Renal pelvis (tissue), 12 donors: ENCODE measurements around the gene ATP2A2. TPM values are rescaled to one million over a fixed set of nuclear protein-coding genes. Genes with fewer than 3 reads are reported as not detected.

Experiments
- DNase-seq: peaks from one replicate; pipeline ENCODE4 v3.0.0-alpha.2; 2013
- long read RNA-seq, 16 experiments: transcript quantifications; one replicate each; lab custom pipeline, GENCODE V29; 2026
- polyA plus RNA-seq, 3 donors: library from polyadenylated mRNA; unstranded; fragments of 120-200 nt; gene quantifications; one replicate each; pipeline ENCODE4 v1.2.1, GENCODE V29; 2013; ENCODE audit not compliant: insufficient read length in 3 of 3

Gene ATP2A2
- polyA plus RNA-seq = 100 to 1,000 TPM; 161 to 167 (median 162) TPM
- long read RNA-seq, donor 1, full-length matches to known transcripts = 4 of 4 reads
- long read RNA-seq, donor 1, partial matches to known transcripts = 0 of 4 reads
- long read RNA-seq, donor 1, other reads (novel, unspliced or antisense) = 0 of 4 reads
- long read RNA-seq, donor 2, full-length matches to known transcripts = 7 of 16 reads
- long read RNA-seq, donor 2, partial matches to known transcripts = 9 of 16 reads
- long read RNA-seq, donor 2, other reads (novel, unspliced or antisense) = 0 of 16 reads
- long read RNA-seq, donor 3, full-length matches to known transcripts = 6 of 25 reads
- long read RNA-seq, donor 3, partial matches to known transcripts = 19 of 25 reads
- long read RNA-seq, donor 3, other reads (novel, unspliced or antisense) = 0 of 25 reads
- long read RNA-seq, donor 4, partial matches to known transcripts = 13 of 13 reads
- long read RNA-seq, donor 4, other reads (novel, unspliced or antisense) = 0 of 13 reads
- long read RNA-seq, donor 5, full-length matches to known transcripts = 1 of 1 reads
- long read RNA-seq, donor 5, partial matches to known transcripts = 0 of 1 reads
- long read RNA-seq, donor 5, other reads (novel, unspliced or antisense) = 0 of 1 reads
- long read RNA-seq, donor 6, full-length matches to known transcripts = 3 of 26 reads
- long read RNA-seq, donor 6, partial matches to known transcripts = 23 of 26 reads
- long read RNA-seq, donor 6, other reads (novel, unspliced or antisense) = 0 of 26 reads
- long read RNA-seq, donor 7, full-length matches to known transcripts = 9 of 14 reads
- long read RNA-seq, donor 7, partial matches to known transcripts = 5 of 14 reads
- long read RNA-seq, donor 7, other reads (novel, unspliced or antisense) = 0 of 14 reads
- long read RNA-seq, donor 8, full-length matches to known transcripts = 2 of 14 reads
- long read RNA-seq, donor 8, partial matches to known transcripts = 12 of 14 reads
- long read RNA-seq, donor 8, other reads (novel, unspliced or antisense) = 0 of 14 reads
- long read RNA-seq, donor 9, full-length matches to known transcripts = 3 of 21 reads
- long read RNA-seq, donor 9, partial matches to known transcripts = 18 of 21 reads
- long read RNA-seq, donor 9, other reads (novel, unspliced or antisense) = 0 of 21 reads
- long read RNA-seq, donor 10, full-length matches to known transcripts = 5 of 41 reads
- long read RNA-seq, donor 10, partial matches to known transcripts = 36 of 41 reads
- long read RNA-seq, donor 10, other reads (novel, unspliced or antisense) = 0 of 41 reads
- long read RNA-seq, donor 11, full-length matches to known transcripts = 7 of 7 reads
- long read RNA-seq, donor 11, partial matches to known transcripts = 0 of 7 reads
- long read RNA-seq, donor 11, other reads (novel, unspliced or antisense) = 0 of 7 reads
- long read RNA-seq, donor 12, full-length matches to known transcripts = 13 of 32 reads
- long read RNA-seq, donor 12, partial matches to known transcripts = 19 of 32 reads
- long read RNA-seq, donor 12, other reads (novel, unspliced or antisense) = 0 of 32 reads
- long read RNA-seq, donor 13, full-length matches to known transcripts = 3 of 12 reads
- long read RNA-seq, donor 13, partial matches to known transcripts = 9 of 12 reads
- long read RNA-seq, donor 13, other reads (novel, unspliced or antisense) = 0 of 12 reads
- long read RNA-seq, donor 14 = 0 reads
- long read RNA-seq, donor 15, full-length matches to known transcripts = 9 of 30 reads
- long read RNA-seq, donor 15, partial matches to known transcripts = 21 of 30 reads
- long read RNA-seq, donor 15, other reads (novel, unspliced or antisense) = 0 of 30 reads
- long read RNA-seq, donor 16, full-length matches to known transcripts = 6 of 13 reads
- long read RNA-seq, donor 16, partial matches to known transcripts = 7 of 13 reads
- long read RNA-seq, donor 16, other reads (novel, unspliced or antisense) = 0 of 13 reads

- DNase-seq = peak; percentile 91
Measured at GRCh38 chr12:110280779-110281548, at the start of gene ATP2A2. TSS of gene ATP2A2 (plus strand) at chr12:110281247. CDS start at chr12:110281790, 543 bp downstream.

DNA sequence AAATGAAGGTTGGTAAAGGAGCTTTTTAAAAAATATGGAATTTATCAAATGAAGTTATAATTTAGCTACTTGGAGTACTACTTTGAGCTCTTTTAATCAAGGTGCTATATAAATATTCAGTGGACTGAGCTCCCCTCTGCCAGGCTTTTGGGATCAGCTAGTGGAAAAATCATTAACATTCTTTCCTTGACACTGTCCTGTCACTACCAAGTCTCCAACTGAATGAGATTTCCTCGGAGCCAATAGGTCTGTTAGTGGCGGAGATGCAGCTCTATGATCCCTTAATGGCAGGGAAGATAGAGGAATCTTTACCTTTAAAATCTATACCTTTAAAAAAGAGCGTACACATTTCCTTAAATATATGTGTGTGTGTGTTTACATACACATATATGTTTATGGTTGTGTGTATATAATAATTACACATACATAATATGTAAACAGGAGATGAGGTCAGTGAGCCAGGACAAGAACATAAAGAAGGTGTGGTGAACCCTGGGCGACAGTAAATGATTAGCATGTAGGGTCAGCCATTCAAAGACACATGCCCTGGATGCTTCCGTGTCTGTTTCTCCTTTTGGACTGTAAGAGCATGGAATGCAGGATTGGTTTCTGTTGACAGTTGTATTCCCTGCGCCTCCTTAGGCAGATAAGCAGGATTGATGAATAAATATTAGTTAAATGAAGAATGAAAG lies 47.7 kb upstream of the ATP2A2 start:
- no peak for DNase-seq

DNA sequence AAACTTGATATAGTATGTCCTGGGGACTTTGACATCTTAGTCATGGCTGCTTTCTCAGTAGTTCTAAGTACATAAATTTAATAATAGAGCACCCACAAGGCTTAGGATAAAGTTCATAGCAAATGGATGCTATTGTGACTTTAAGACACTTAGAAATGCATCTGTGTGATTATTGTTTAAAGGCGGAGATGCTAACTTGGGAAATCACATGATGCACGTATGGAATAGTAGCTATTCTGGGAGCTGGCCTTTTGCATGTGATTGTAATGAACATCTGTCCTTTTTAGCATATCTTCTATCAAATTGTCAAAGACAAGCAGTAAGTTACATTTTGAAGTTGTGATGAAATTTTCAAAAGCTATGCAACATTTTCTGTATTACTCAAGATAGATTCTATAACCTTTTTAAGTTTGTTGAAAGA lies 46.7 kb upstream of the ATP2A2 start:
- no peak for DNase-seq

DNA sequence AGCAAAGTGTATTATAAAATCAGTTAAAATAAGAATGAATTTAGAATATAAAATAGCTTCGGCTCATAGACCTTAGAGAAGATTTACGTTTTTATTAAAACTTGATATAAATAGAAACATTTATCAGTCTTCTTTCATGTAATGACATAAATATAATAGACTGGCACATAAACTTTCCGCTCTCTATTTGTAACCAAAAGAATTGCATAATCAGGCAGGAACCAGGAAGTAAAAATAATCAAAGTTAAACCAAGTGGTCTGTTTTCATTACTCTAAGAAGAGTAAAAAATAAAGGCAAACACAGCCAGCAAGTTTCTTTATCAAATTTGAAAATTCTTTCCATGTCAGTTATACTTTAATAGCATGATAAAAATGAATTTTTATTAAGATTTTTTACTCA lies 46.3 kb upstream of the ATP2A2 start:
- DNase-seq = no peak

GRCh38 chr12:110235383-110235782 lies 45.7 kb upstream of the ATP2A2 start:
- DNase-seq = no peak

DNA sequence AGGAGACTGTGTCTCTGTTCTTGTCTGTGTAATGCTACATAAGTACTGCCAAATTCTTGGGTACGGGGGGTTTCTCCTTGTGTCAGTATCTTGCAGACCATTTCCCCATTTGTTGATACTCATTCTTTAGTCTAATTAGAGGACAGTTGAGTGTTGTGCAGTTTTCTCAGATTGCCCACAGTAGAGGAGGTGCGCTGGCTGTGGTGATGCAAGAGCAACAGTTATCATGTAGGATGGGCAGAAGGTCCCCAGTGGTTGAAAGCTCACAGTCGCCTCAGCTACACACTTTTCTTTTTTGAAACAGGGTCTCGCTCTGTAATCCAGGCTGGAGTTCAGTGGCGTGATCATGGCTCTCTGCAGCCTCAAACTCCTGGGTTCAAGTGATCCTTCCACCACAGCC lies 37.8 kb upstream of the ATP2A2 start:
- DNase-seq = no peak

- no peak for DNase-seq
Measured at GRCh38 chr12:110244372-110244771, 36.7 kb upstream of the ATP2A2 start.

- no peak for DNase-seq
Measured at GRCh38 chr12:110244829-110245228, 36.2 kb upstream of the ATP2A2 start.

- DNase-seq = no peak
Measured at GRCh38 chr12:110245369-110245772, 35.7 kb upstream of the ATP2A2 start.

GRCh38 chr12:110246636-110247339 lies 34.3 kb upstream of the ATP2A2 start:
- no peak for DNase-seq

- DNase-seq = peak; percentile 62
Measured at GRCh38 chr12:110247340-110248095, 33.5 kb upstream of the ATP2A2 start.

- no peak for DNase-seq
Measured at GRCh38 chr12:110248096-110248447, 33.0 kb upstream of the ATP2A2 start.

- DNase-seq = no peak
Measured at GRCh38 chr12:110249105-110249504, 31.9 kb upstream of the ATP2A2 start.

- no peak for DNase-seq
Measured at GRCh38 chr12:110249716-110250225, 31.3 kb upstream of the ATP2A2 start.

- no peak for DNase-seq
Measured at GRCh38 chr12:110251381-110251780, 29.7 kb upstream of the ATP2A2 start.

GRCh38 chr12:110252716-110253115 lies 28.3 kb upstream of the ATP2A2 start:
- DNase-seq = no peak

DNA sequence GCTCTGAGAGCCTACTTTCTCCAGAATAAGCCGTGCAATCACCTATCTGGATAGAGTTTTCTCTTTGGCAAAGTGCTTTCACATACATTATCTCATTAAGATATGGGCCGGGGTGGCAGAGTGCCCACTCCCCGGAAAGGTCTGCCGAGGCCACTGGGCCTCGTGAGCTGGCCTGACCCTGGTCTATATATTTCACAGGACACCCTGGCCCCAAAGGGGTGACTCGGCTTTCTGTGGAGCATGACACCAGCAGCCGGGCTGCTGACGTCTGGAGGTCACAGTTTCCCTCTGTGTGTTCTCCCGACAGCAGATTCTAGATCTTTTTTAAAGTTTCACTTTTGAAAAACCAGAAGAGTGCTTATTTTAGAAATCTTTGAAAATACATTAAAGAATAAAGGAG lies 27.9 kb upstream of the ATP2A2 start:
- DNase-seq = no peak
